K562 (cell line): ENCODE results near the gene ANKRD11. TPM values are rescaled to one million over a fixed set of nuclear protein-coding genes. Genes with fewer than 3 reads are reported as not detected.

Source experiments
- ATAC-seq: fragments of 200-7000 bp; cut with Tn5 transposase; 3 replicates; pipeline ENCODE4 v1.9.1; 2020; ENCODE audit warnings: moderate library complexity
- BruUV-seq: library from RNA; stranded (reverse); fragments of 400-500 nt; replicated peaks from 2 replicates; lab custom pipeline; 2021; lab: Mats Ljungman, UMichigan
- CTCF ChIA-PET: fragments of 300-600 bp; formaldehyde crosslinking; extraction: SDS; loops from one replicate; lab custom pipeline; 2021; ENCODE audit warnings: low intra/inter-chr PET ratio; lab: Yijun Ruan, JAX
- POLR2A ChIA-PET: fragments of 300-600, 350-650 bp; sonication (Branson Sonifier 250); formaldehyde crosslinking; extraction: SDS; loops from one replicate; lab custom pipeline; 2021; ENCODE audit warnings: antibody characterized with exemption, inconsistent platforms; lab: Yijun Ruan, JAX
- DNase-seq, 4 experiments: peaks; one replicate each; pipeline versions ENCODE4 v3.0.0 to v3.0.0-alpha.2; 2011 to 2018; ENCODE audit warnings: low spot score in 3 of 4, mixed read lengths in 3 of 4; ENCODE audit errors: extremely low read depth in 1 of 4
- FAIRE-seq: peaks from 2 replicates; lab custom pipeline; 2011; peaks lifted over from hg19 to GRCh38; lab: Jason Lieb, UNC
- H2AFZ ChIP-seq: 2 replicates; pipeline ENCODE4 v1.6.0; 2011; ENCODE audit warnings: low read depth, low read length, control low read depth, inconsistent platforms
- H3K27ac ChIP-seq: fragments of 200-600 bp; 3 replicates; pipeline ENCODE4 v1.8.0; 2011; ENCODE audit warnings: low read depth, mild to moderate bottlenecking, control low read depth, inconsistent platforms, low read length, moderate library complexity, mixed read lengths; ENCODE audit errors: extremely low read depth
- H3K27me3 ChIP-seq, 2 experiments: fragments of 300-600 bp in 1 of 2; 2 replicates in 1 of 2; 3 replicates in 1 of 2; pipeline versions ENCODE4 v1.6.0 to v1.8.0; 2011; ENCODE audit warnings: inconsistent platforms in 2 of 2, low read length in 2 of 2, mild to moderate bottlenecking in 1 of 2, mixed read lengths in 1 of 2, moderate library complexity in 1 of 2; ENCODE audit not compliant: control insufficient read depth in 2 of 2, insufficient read depth in 2 of 2
- H3K36me3 ChIP-seq: fragments of 300-600 bp; 3 replicates; pipeline ENCODE4 v1.8.0; 2011; ENCODE audit warnings: mild to moderate bottlenecking, low read length, inconsistent platforms; ENCODE audit not compliant: control insufficient read depth, insufficient read depth
- H3K4me1 ChIP-seq, 2 experiments: fragments of 200-600 bp in 1 of 2; replicated peaks in 1 of 2; 2 replicates in 1 of 2; 3 replicates in 1 of 2; pipeline versions ENCODE4 v1.5.1 to v1.8.0; 2011; ENCODE audit warnings: inconsistent platforms in 2 of 2, low read length in 2 of 2, mild to moderate bottlenecking in 1 of 2, mixed read lengths in 1 of 2, moderate library complexity in 1 of 2; ENCODE audit not compliant: control insufficient read depth in 2 of 2, insufficient read depth in 2 of 2
- H3K4me2 ChIP-seq: 2 replicates; pipeline ENCODE4 v1.6.1; 2011; ENCODE audit warnings: low read length, control low read depth, inconsistent platforms, mixed read lengths; ENCODE audit not compliant: insufficient read depth
- H3K4me3 ChIP-seq: fragments of 200-600 bp; sonication (generic), shearing (Covaris generic); 2 replicates; pipeline ENCODE4 v1.5.1; 2016; ENCODE audit warnings: control low read depth, inconsistent platforms
- H3K79me2 ChIP-seq: fragments of 200-600 bp; 3 replicates; pipeline ENCODE4 v1.8.0; 2011; ENCODE audit warnings: low read length, inconsistent platforms; ENCODE audit not compliant: control insufficient read depth, insufficient read depth
- H3K9ac ChIP-seq, 2 experiments: 2 replicates each; pipeline versions ENCODE4 v1.6.0 to v1.6.1; 2011; ENCODE audit warnings: low read depth in 2 of 2, low read length in 2 of 2, control low read depth in 1 of 2, inconsistent platforms in 1 of 2, mild to moderate bottlenecking in 1 of 2, mixed read lengths in 1 of 2; ENCODE audit not compliant: insufficient read depth in 1 of 2
- H3K9me1 ChIP-seq: one replicate; pipeline ENCODE4 v1.6.0; 2011; ENCODE audit warnings: inconsistent platforms, mild to moderate bottlenecking, low read length, moderate library complexity; ENCODE audit not compliant: control insufficient read depth, insufficient read depth
- H3K9me3 ChIP-seq: replicated peaks from 2 replicates; pipeline ENCODE4 v1.5.1; 2011; ENCODE audit warnings: low read depth, low read length, inconsistent platforms; ENCODE audit not compliant: control insufficient read depth, insufficient read depth
- H4K20me1 ChIP-seq: replicated peaks from 2 replicates; pipeline ENCODE4 v1.6.1; 2011; ENCODE audit warnings: low read length, inconsistent platforms, mixed read lengths; ENCODE audit not compliant: control insufficient read depth, insufficient read depth
- ERF ChIP-seq: fragments of 450-650 bp; formaldehyde crosslinking; IDR thresholded peaks from 2 replicates; pipeline ENCODE4 v1.4.0; 2020; ENCODE audit warnings: mild to moderate bottlenecking, mixed read lengths
- ESRRA ChIP-seq: fragments of 450-650 bp; IDR thresholded peaks from 2 replicates; pipeline ENCODE4 v1.6.1; 2014; ENCODE audit warnings: low read depth, mild to moderate bottlenecking, moderate library complexity, borderline replicate concordance
- PPARD ChIP-seq: fragments of 250-450 bp; sonication (Bioruptor Pico); IDR thresholded peaks from 2 replicates; pipeline ENCODE4 v1.8.0; 2022; ENCODE audit warnings: inconsistent platforms, mild to moderate bottlenecking, moderate library complexity
- RBFOX2 ChIP-seq: fragments of 200-400 bp; formaldehyde crosslinking; IDR thresholded peaks from 2 replicates; pipeline ENCODE4 v1.6.1; 2017; ENCODE audit warnings: low read depth, mild to moderate bottlenecking, low read length, moderate library complexity
- TBL1XR1 ChIP-seq, 2 experiments: IDR thresholded peaks; 2 replicates each; pipeline ENCODE4 v1.6.1; 2012; ENCODE audit warnings: improper control_type of control experiment in 2 of 2, low read length in 2 of 2, mild to moderate bottlenecking in 1 of 2
- ZBTB5 ChIP-seq: fragments of 450-650 bp; IDR thresholded peaks from 2 replicates; pipeline ENCODE4 v1.6.1; 2017; ENCODE audit warnings: antibody characterized with exemption
- ZBTB7A ChIP-seq: IDR thresholded peaks from 2 replicates; pipeline ENCODE4 v1.6.1; 2011; ENCODE audit warnings: low read depth, mild to moderate bottlenecking, low read length, moderate library complexity, borderline replicate concordance; ENCODE audit not compliant: control insufficient read depth
- WGBS: fragments of 100-300 bp; shearing (Covaris generic); methylation state at CpG from one replicate; pipeline ENCODE4 v1.1.6; 2016; ENCODE audit warnings: low coverage, mixed read lengths; ENCODE audit not compliant: insufficient coverage; ENCODE audit errors: missing lambda C conversion rate; 5-methylcytosine and 5-hydroxymethylcytosine counted together
- in situ Hi-C: fragments of 300-500 bp; cut with MboI; formaldehyde crosslinking; loops from 4 replicates; pipeline ENCODE4 v1.15.0; 2018; ENCODE audit warnings: inconsistent platforms, mixed read lengths
- intact Hi-C: fragments of 100-400 bp; cut with micrococcal nuclease; formaldehyde crosslinking; loops from 2 replicates; pipeline ENCODE4 v1.14.2; 2022
- polyA plus RNA-seq, 8 experiments: library from polyadenylated mRNA; depleted of rRNA in 4 of 8; stranded (reverse) in 5 of 8; unstranded in 3 of 8; fragments of >200 nt; fragmentation: Nextera tagmentation in 2 of 8; fragmentation: Illumina TruSeq in 1 of 8; extraction: Ambion mirVana in 2 of 8; extraction: Trizol in 1 of 8; gene quantifications; 2 replicates each; pipeline versions ENCODE4 v1.2.1 to v1.2.3, GENCODE V29; 2011 to 2014; ENCODE audit warnings: inconsistent platforms in 1 of 8, missing spikeins in 1 of 8
- total RNA-seq, 7 experiments: library from RNA; depleted of rRNA in 6 of 7; stranded (reverse); fragments of >200 nt in 6 of 7; fragmentation: Illumina TruSeq in 2 of 7; extraction: Trizol in 2 of 7; gene quantifications; 2 replicates each; pipeline versions ENCODE4 v1.2.1 to v1.2.3, GENCODE V29; 2011 to 2021; ENCODE audit warnings: low replicate concordance in 1 of 7
- TF ChIP-seq, protein P1 (sequence below): conservative IDR thresholded peaks from 2 replicates; pipeline ENCODE4 v1.6.1; 2011; ENCODE audit warnings: low read depth, mild to moderate bottlenecking, low read length; ENCODE audit not compliant: control insufficient read depth

The ANKRD11 gene
- total and polyA plus RNA-seq, 9 of the 15 experiments (the other 6 are each of a cell fraction or from before 2014, with no cell fraction given): 4.7 to 126 (median 31.7) TPM

- no peak for TF ChIP-seq ZBTB5
- TF ChIP-seq PPARD (CRISPR knock-in tag): no peak
Observed at GRCh38 chr16:89491238-89491869, 993 bp upstream of the ANKRD11 start (continued).

DNA sequence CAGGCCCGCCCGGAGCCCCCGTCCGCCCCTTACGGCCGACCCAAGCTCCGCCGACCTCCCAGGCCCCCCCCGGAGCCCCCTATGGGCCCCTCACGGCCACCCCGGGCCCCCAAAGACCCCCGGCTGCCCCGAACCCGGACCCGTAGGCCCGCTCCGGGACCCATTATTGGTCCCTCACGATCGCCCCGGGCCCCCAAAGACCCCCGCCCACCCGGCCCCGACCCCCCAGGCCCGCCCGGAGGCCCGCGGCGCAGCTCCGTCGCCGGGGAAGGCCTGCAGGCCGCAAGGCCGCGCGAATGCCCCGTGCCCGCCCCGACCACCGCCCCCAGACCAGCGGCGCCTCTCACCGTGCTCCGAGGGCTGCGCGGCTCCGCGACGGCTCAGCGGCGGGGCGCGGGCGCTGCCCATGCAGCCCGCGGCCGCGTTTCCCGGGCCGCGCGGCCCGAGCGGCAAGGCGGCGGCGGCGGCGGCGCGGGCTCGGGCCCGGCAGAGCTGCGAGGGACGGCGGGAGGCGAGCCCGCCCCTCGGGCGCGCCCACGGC, 393 bp downstream of the ANKRD11 start:
- FAIRE-seq (no peak), DNase-seq (no peak), ATAC-seq (no peak)
- peaks cover 19% of the 10 kb centered on the region for H3K36me3 ChIP-seq
- intact Hi-C loops: loop anchor here (1.0 to 5.0 kb wide), 3 partner anchors 15 to 249 kb away; no protein-coding TSS in a partner anchor
- peaks cover 77% of the 10 kb centered on the region for H3K79me2 ChIP-seq
- ChIA-PET POLR2A (interaction anchor here (0.5 to 0.7 kb wide), 3 partner anchors 11 to 120 kb away, joined by 3 read pairs; no protein-coding TSS in a partner anchor), CTCF (interaction anchor here (0.6 kb wide), 1 partner anchor 9 kb away, joined by 7 read pairs; no protein-coding TSS in a partner anchor)
- peaks cover 31% of the 10 kb centered on the region for H4K20me1 ChIP-seq
- H3K27ac ChIP-seq: peak overlapping the region; percentile 77; the same call in 2 of the 3 replicates
- BruUV-seq: no TSS peak
- H3K4me1 ChIP-seq: peaks cover 35 to 38% of the 10 kb centered on the region in 2 experiments
- TF ChIP-seq, protein P1, sequence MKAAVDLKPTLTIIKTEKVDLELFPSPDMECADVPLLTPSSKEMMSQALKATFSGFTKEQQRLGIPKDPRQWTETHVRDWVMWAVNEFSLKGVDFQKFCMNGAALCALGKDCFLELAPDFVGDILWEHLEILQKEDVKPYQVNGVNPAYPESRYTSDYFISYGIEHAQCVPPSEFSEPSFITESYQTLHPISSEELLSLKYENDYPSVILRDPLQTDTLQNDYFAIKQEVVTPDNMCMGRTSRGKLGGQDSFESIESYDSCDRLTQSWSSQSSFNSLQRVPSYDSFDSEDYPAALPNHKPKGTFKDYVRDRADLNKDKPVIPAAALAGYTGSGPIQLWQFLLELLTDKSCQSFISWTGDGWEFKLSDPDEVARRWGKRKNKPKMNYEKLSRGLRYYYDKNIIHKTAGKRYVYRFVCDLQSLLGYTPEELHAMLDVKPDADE: 0 out of 2 replicates have a peak, but pooled peaks have one; percentile 4
- no peak for TF ChIP-seq ESRRA
- TF ChIP-seq ERF (CRISPR knock-in tag): no peak
- peak; percentile 69 for TF ChIP-seq RBFOX2
- TF ChIP-seq TBL1XR1 (IDR thresholded peaks at IDR 0.05; ENCODE audit: low read length in 2 of 2): no peak
- peak; percentile 32; the same call in 1 of the 2 replicates for TF ChIP-seq ZBTB7A
- in situ Hi-C loops: no loop called here
- H3K4me3 ChIP-seq: peak overlapping the region; percentile 97
- WGBS: 2% methylated on average over 22 of the region's 81 CpGs
- no peak overlapping the region for H2AFZ ChIP-seq
- no peaks in the 10 kb centered on the region for H3K9me1 ChIP-seq
- no peaks in the 10 kb centered on the region for H3K27me3 ChIP-seq
- H3K9me3 ChIP-seq: no peaks in the 10 kb centered on the region
- peak overlapping the region; percentile 84 to 90; a peak in 3 of 4 replicates for H3K9ac ChIP-seq
- H3K4me2 ChIP-seq: peak overlapping the region; percentile 45; the same call in 1 of the 2 replicates
